AG10803 (cell line): ENCODE results near the gene NFILZ.
A peak's percentile ranks its signal among the peaks of the same experiment; 100 is the strongest.

Experiments used
- DNase-seq: peaks from one replicate; pipeline ENCODE4 v3.0.0; 2010; ENCODE audit warnings: low read depth
- H3K4me3 ChIP-seq: 2 replicates; pipeline ENCODE4 v1.5.1; 2011; ENCODE audit warnings: mild to moderate bottlenecking, low read length, control low read depth
- TF ChIP-seq, protein P1 (sequence below): conservative IDR thresholded peaks from 2 replicates; pipeline ENCODE4 v1.5.1; 2011; ENCODE audit warnings: mild to moderate bottlenecking, low read length, control low read depth, inconsistent platforms

NFILZ gene

DNA sequence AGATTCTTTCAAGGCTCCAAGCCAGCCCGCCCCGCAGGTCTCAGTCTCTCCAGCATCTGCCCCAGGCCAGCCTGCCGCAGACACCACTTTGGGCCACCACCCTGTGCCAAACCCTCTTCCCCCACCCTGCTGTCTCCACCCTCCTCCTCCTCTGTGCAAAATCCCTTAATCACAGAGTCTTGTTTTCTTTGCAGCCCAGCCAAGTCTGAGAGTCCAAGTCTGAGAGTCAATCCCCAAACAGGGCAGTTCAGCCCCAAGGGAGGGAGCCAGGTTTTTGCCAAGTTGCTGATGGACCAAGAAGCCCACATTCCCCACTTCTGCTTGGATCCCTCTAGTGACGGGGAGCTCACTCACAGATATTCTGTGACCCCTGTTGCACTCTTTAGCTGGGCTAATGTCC lies 23.0 kb upstream of the NFILZ start:
- DNase-seq = peak; percentile 75
- TF ChIP-seq, protein P1, sequence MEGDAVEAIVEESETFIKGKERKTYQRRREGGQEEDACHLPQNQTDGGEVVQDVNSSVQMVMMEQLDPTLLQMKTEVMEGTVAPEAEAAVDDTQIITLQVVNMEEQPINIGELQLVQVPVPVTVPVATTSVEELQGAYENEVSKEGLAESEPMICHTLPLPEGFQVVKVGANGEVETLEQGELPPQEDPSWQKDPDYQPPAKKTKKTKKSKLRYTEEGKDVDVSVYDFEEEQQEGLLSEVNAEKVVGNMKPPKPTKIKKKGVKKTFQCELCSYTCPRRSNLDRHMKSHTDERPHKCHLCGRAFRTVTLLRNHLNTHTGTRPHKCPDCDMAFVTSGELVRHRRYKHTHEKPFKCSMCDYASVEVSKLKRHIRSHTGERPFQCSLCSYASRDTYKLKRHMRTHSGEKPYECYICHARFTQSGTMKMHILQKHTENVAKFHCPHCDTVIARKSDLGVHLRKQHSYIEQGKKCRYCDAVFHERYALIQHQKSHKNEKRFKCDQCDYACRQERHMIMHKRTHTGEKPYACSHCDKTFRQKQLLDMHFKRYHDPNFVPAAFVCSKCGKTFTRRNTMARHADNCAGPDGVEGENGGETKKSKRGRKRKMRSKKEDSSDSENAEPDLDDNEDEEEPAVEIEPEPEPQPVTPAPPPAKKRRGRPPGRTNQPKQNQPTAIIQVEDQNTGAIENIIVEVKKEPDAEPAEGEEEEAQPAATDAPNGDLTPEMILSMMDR = no peak
- H3K4me3 ChIP-seq = no peak overlapping the region

DNA sequence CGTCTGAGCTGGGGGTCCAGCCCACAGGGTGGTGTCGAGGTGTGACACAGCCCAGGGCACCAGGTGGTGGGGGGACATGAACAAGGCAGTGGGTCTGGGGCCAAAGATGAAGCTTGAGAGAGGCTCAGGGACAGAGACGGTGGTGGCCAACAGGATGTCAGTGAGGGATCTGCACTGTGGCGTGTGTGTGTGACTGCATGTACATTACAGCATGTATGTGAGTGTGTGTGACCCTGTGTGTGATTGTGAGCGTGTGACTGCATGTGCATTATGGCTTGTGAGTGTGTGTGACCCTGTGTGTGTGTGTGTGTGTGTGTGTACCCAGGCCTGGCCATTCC lies 21.5 kb upstream of the NFILZ start:
- no peak for DNase-seq
- TF ChIP-seq, protein P1 = no peak
- H3K4me3 ChIP-seq = peak overlapping the region; percentile 88

DNA sequence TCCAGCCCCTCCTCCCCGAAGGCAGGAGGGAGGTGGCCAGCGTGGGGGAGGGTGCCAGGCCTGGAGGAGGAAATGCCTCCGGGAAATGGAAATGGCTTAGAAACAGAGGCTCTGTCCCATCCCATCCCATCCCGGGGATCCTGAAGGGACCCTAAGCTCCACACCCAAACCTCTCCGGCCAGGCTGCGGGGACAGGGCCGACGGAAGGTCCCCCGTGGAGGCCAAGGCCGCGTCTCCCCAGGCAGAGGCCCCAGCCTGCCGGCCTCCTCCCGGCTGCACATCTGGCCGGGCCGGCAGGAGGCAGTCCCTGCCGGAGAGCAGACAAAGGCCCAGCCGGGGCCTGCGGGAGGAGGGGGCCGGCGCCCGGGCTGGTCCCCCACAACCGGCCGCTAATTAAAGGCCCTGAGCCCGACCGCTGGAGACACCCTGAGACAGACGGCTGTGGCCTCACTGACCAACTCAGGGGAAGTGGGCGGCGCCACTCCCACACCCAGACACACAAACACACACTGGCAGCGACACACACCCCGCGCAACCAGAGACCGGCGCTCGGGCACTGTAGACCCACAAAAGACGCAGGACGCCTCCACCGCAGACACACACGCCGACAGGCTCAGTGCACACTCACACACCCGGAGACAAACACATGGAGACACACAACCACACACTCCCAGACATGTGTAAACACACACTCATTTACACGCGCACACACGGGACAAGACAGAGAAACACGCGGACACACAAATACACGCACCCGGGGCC lies 21.0 kb upstream of the NFILZ start:
- TF ChIP-seq, protein P1 = peak; percentile 24; the same call in 1 of the 2 replicates
- peak overlapping the region; percentile 88 for H3K4me3 ChIP-seq
- peak; percentile 75 for DNase-seq

DNA sequence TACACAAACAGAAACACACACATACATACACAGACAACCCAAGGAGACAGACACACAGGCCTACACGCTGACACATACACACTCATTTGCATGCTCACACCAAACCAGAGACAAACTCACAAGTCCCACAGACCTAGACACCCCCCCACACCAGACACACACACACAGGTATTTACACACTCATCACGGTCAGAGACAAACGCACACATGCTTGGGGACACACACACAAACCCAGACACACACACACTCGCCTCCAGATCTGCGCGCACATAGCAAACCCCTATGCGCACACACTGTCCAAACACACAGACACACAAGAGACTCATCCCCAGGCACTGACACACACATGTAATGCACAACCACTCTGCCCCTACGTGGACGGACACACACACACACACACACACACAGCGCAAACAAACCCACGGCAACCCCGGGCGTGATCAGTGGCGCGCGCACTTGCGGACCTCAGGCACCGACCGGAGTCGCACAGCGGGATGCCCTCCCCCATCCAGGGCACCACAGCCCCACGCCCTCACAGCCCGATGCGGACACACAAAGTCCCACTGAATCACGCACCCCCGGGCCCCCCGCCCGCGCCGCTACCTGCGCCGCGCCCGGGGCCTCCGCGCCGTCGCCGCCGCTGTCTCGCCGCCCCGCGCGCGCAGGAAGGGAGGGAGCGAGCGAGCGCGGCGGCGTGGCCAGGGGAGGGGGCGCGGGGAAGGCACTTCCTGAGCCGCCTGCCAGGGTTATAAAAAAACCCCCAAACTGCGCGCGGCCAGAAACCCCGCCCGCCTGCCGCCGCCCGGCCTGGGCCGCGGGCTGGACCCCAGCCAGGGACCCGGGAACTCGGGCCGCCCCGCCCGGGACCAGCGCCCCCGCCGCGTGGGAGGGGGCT lies 20.1 kb upstream of the NFILZ start, which contains the start of gene ADAMTS10:
TSS of gene ADAMTS10 (minus strand) at position 675 of the 895 bp plus-strand sequence. CDS start 5,005 bp downstream, outside the sequence.
- peak; percentile 47 for DNase-seq
- peak within 1 kb of the TSS; percentile 88 for H3K4me3 ChIP-seq
- TF ChIP-seq, protein P1 = no peak

DNA sequence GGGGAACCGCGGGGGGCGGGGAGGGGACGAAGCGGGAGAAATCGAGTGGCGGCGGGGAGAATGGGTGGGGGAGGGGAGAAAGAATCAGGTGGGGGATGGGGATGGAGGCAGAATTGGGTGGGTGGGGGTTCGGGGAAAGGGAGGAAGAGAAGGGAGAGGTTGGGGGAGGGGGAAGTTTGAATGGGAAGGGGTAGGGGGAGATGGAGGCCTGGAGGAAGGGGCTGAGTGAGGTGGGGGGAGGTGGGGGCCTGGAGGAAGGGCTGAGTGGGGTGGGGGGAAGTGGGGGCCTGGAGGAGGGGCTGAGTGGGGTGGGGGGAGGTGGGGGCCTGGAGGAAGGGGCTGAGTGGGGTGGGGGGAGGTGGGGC lies 19.5 kb upstream of the NFILZ start:
- TF ChIP-seq, protein P1 = no peak
- DNase-seq = no peak
- no peak overlapping the region for H3K4me3 ChIP-seq

DNA sequence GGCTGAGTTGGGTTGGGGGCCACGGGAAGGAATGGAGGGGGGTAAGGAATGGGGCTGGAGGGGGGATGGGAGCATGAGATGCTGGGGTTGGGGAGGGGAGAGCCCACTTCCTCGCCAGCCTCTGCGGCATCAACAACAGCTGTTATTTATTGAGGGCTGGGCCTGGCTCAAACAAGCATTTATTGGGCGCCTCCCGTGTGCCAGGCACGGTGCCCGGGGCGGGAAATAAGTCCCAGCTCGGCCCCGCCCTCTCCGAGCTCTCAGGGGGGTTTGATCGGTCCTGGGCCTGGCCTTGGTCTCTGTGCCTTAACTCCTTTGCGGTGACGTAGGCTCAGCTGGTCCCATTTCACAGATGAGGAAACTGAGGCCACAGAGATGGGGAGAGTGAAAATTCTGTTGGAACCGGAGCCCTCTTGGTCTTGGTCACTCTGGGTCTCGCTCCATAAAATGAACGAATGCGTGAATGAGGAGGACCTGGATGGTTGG lies 19.0 kb upstream of the NFILZ start:
- peak; percentile 18 for DNase-seq
- TF ChIP-seq, protein P1 = no peak
- H3K4me3 ChIP-seq = no peak overlapping the region
